NT2/D1 (cell line): ENCODE results near the gene TAS2R41.
"Not testable (repeated sequence)": the region's sequence is repeated elsewhere in the genome, so short reads cannot be mapped to it uniquely, and the experiment has no call there.

ENCODE experiments used
- DNase-seq: peaks from one replicate; pipeline ENCODE4 v3.0.0-alpha.2; 2011; ENCODE audit warnings: low read depth, low spot score
- H3K27me3 ChIP-seq: 2 replicates; pipeline ENCODE4 v1.6.0; 2011; ENCODE audit warnings: mild to moderate bottlenecking; ENCODE audit not compliant: insufficient read length, insufficient read depth
- H3K36me3 ChIP-seq: 2 replicates; pipeline ENCODE4 v1.6.1; 2011; ENCODE audit warnings: mild to moderate bottlenecking, low read length, mixed read lengths; ENCODE audit not compliant: insufficient read depth, insufficient read length
- H3K4me1 ChIP-seq: 2 replicates; pipeline ENCODE4 v1.5.1; 2011; ENCODE audit not compliant: insufficient read depth, insufficient read length
- H3K4me3 ChIP-seq: 2 replicates; pipeline ENCODE4 v1.5.1; 2011; ENCODE audit warnings: low read depth; ENCODE audit not compliant: insufficient read length
- H3K9ac ChIP-seq: 2 replicates; pipeline ENCODE4 v1.6.0; 2011; ENCODE audit warnings: low read depth; ENCODE audit not compliant: insufficient read length
- H3K9me3 ChIP-seq: 2 replicates; pipeline ENCODE4 v1.5.1; 2011; ENCODE audit warnings: mild to moderate bottlenecking, low read length; ENCODE audit not compliant: insufficient read depth
- SUZ12 ChIP-seq: IDR thresholded peaks from 2 replicates; pipeline ENCODE4 v1.6.1; 2011; ENCODE audit not compliant: insufficient read length, insufficient read depth; ENCODE audit errors: extremely low read depth
- YY1 ChIP-seq: IDR thresholded peaks from 2 replicates; pipeline ENCODE4 v1.6.1; 2011; ENCODE audit not compliant: insufficient read length, insufficient read depth
- ZNF274 ChIP-seq: IDR thresholded peaks from 2 replicates; pipeline ENCODE4 v1.6.1; 2011; ENCODE audit warnings: mild to moderate bottlenecking, low read depth, low read length

Gene TAS2R41

GRCh38 chr7:143485500-143485899 lies 7.8 kb downstream of the TAS2R41 start:
- no peak for DNase-seq
- Histone ChIP-seq H3K27me3 (no peaks in the 10 kb centered on the region), H3K36me3 (no peaks in the 10 kb centered on the region), H3K4me3 (no peak overlapping the region), H3K9ac (no peak overlapping the region), H3K9me3 (no peaks in the 10 kb centered on the region), H3K4me1 (no peaks in the 10 kb centered on the region)
- no peak for TF ChIP-seq YY1
- no peak for TF ChIP-seq SUZ12
- no peak for TF ChIP-seq ZNF274

- not testable (repeated sequence) for H3K4me3 ChIP-seq, H3K4me1 ChIP-seq, H3K27me3 ChIP-seq, H3K36me3 ChIP-seq, H3K9ac ChIP-seq, DNase-seq, H3K9me3 ChIP-seq
Measured at GRCh38 chr7:143486266-143486665, 8.6 kb downstream of the TAS2R41 start.

- DNase-seq, result no peak
- H3K36me3 ChIP-seq, result no peaks in the 10 kb centered on the region
- no peak overlapping the region for H3K9ac ChIP-seq
- H3K9me3 ChIP-seq, result no peaks in the 10 kb centered on the region
- H3K4me1 ChIP-seq, result no peaks in the 10 kb centered on the region
- H3K4me3 ChIP-seq, result no peak overlapping the region
- no peaks in the 10 kb centered on the region for H3K27me3 ChIP-seq
- TF ChIP-seq SUZ12 (no peak), ZNF274 (no peak), YY1 (no peak)
Measured at GRCh38 chr7:143487061-143487460, 9.4 kb downstream of the TAS2R41 start.

GRCh38 chr7:143487566-143487965 lies 9.9 kb downstream of the TAS2R41 start:
- H3K9ac ChIP-seq, result no peak overlapping the region

GRCh38 chr7:143490717-143491306 lies 13.1 kb downstream of the TAS2R41 start:
- Histone ChIP-seq H3K9ac (no peak overlapping the region), H3K36me3 (no peaks in the 10 kb centered on the region), H3K9me3 (no peaks in the 10 kb centered on the region), H3K27me3 (no peaks in the 10 kb centered on the region), H3K4me3 (no peak overlapping the region), H3K4me1 (no peaks in the 10 kb centered on the region)
- TF ChIP-seq SUZ12, result no peak
- TF ChIP-seq YY1, result no peak
- TF ChIP-seq ZNF274, result no peak
- DNase-seq, result peak; percentile 43

More at GRCh38 chr7:143487566-143487965, 9.9 kb downstream of the TAS2R41 start:
- no peaks in the 10 kb centered on the region for H3K9me3 ChIP-seq
- no peak for DNase-seq
- H3K4me3 ChIP-seq, result no peak overlapping the region
- no peaks in the 10 kb centered on the region for H3K27me3 ChIP-seq
- no peaks in the 10 kb centered on the region for H3K4me1 ChIP-seq
- H3K36me3 ChIP-seq, result no peaks in the 10 kb centered on the region
- no peak for TF ChIP-seq SUZ12
- TF ChIP-seq YY1, result no peak
- TF ChIP-seq ZNF274, result no peak

GRCh38 chr7:143492043-143492471 lies 14.4 kb downstream of the TAS2R41 start:
- no peak for TF ChIP-seq ZNF274
- TF ChIP-seq YY1, result no peak
- no peak for TF ChIP-seq SUZ12
- H3K27me3 ChIP-seq, result no peaks in the 10 kb centered on the region
- H3K36me3 ChIP-seq, result no peaks in the 10 kb centered on the region
- H3K9me3 ChIP-seq, result no peaks in the 10 kb centered on the region
- no peak for DNase-seq
- H3K4me3 ChIP-seq, result no peak overlapping the region
- H3K9ac ChIP-seq, result no peak overlapping the region
- H3K4me1 ChIP-seq, result no peaks in the 10 kb centered on the region

GRCh38 chr7:143492799-143493739 lies 15.4 kb downstream of the TAS2R41 start:
- TF ChIP-seq YY1 (no peak), ZNF274 (no peak), SUZ12 (no peak)
- Histone ChIP-seq H3K36me3 (no peaks in the 10 kb centered on the region), H3K9me3 (no peaks in the 10 kb centered on the region)

More at GRCh38 chr7:143492799-143493739, 15.4 kb downstream of the TAS2R41 start:
- H3K27me3 ChIP-seq, result no peaks in the 10 kb centered on the region
- DNase-seq, result no peak
- no peak overlapping the region for H3K4me3 ChIP-seq
- H3K4me1 ChIP-seq, result no peaks in the 10 kb centered on the region
- H3K9ac ChIP-seq, result no peak overlapping the region
